Thoracic aorta (tissue), 2 donors: ENCODE measurements around the gene NFILZ. TPM values are rescaled to one million over a fixed set of nuclear protein-coding genes. Genes with fewer than 3 reads are reported as not detected.

Experiments used
- ATAC-seq: fragments of 150-250 bp; one replicate; pipeline ENCODE4 v1.8.0; 2017; ENCODE audit warnings: low read depth; ENCODE audit not compliant: insufficient number of reproducible peaks, low FRiP score
- DNase-seq: peaks from one replicate; pipeline ENCODE4 v3.0.0-alpha.2; 2020; ENCODE audit warnings: low spot score
- H3K27ac ChIP-seq, 2 donors: fragments of 200-600 bp; sonication (generic); 1 replicate in 1 of 2; 2 replicates in 1 of 2; pipeline ENCODE4 v1.5.1; 2016; ENCODE audit warnings: mild to moderate bottlenecking in 2 of 2, moderate library complexity in 2 of 2
- H3K27me3 ChIP-seq: fragments of 200-600 bp; sonication (generic); replicated peaks from 2 replicates; pipeline ENCODE4 v1.6.0; 2016; ENCODE audit warnings: mild to moderate bottlenecking; ENCODE audit not compliant: insufficient read depth
- H3K36me3 ChIP-seq: fragments of 200-600 bp; sonication (generic); one replicate; pipeline ENCODE4 v1.5.1; 2016
- H3K4me1 ChIP-seq, 2 donors: fragments of 200-600 bp; sonication (generic); 1 replicate in 1 of 2; 2 replicates in 1 of 2; pipeline versions ENCODE4 v1.5.1 to v1.6.0; 2016; ENCODE audit warnings: low read depth in 2 of 2, mild to moderate bottlenecking in 1 of 2; ENCODE audit not compliant: control insufficient read depth in 1 of 2
- H3K4me3 ChIP-seq: fragments of 200-600 bp; sonication (generic); 2 replicates; pipeline ENCODE4 v1.5.1; 2016; ENCODE audit warnings: mild to moderate bottlenecking
- H3K9me3 ChIP-seq: fragments of 200-600 bp; sonication (generic); 2 replicates; pipeline ENCODE4 v1.5.1; 2016
- total RNA-seq, 2 donors: library from RNA; depleted of rRNA; stranded (reverse); fragments of >200 nt; gene quantifications; one replicate each; pipeline versions ENCODE4 v1.1.0 to v1.2.3, GENCODE V29; 2016
- TF ChIP-seq, protein P1 (sequence below): fragments of 200-600 bp; sonication (generic); IDR thresholded peaks from one replicate; pipeline ENCODE4 v1.5.1; 2019; ENCODE audit warnings: antibody characterized with exemption

The NFILZ gene
- total RNA-seq, 2 donors from 2014 or later, result not detected

DNA sequence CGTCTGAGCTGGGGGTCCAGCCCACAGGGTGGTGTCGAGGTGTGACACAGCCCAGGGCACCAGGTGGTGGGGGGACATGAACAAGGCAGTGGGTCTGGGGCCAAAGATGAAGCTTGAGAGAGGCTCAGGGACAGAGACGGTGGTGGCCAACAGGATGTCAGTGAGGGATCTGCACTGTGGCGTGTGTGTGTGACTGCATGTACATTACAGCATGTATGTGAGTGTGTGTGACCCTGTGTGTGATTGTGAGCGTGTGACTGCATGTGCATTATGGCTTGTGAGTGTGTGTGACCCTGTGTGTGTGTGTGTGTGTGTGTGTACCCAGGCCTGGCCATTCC is 21.5 kb upstream of the NFILZ start:
- H3K4me1 ChIP-seq, result peaks cover 22 to 43% of the 10 kb centered on the region in 2 donors
- no peaks in the 10 kb centered on the region for H3K9me3 ChIP-seq
- peak overlapping the region; percentile 84 for H3K4me3 ChIP-seq
- DNase-seq (no peak), ATAC-seq (no peak)
- H3K27me3 ChIP-seq, result no peaks in the 10 kb centered on the region
- peak overlapping the region; percentile 71 to 90 for H3K27ac ChIP-seq
- TF ChIP-seq, protein P1, sequence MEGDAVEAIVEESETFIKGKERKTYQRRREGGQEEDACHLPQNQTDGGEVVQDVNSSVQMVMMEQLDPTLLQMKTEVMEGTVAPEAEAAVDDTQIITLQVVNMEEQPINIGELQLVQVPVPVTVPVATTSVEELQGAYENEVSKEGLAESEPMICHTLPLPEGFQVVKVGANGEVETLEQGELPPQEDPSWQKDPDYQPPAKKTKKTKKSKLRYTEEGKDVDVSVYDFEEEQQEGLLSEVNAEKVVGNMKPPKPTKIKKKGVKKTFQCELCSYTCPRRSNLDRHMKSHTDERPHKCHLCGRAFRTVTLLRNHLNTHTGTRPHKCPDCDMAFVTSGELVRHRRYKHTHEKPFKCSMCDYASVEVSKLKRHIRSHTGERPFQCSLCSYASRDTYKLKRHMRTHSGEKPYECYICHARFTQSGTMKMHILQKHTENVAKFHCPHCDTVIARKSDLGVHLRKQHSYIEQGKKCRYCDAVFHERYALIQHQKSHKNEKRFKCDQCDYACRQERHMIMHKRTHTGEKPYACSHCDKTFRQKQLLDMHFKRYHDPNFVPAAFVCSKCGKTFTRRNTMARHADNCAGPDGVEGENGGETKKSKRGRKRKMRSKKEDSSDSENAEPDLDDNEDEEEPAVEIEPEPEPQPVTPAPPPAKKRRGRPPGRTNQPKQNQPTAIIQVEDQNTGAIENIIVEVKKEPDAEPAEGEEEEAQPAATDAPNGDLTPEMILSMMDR, result no peak
- H3K36me3 ChIP-seq, result peaks cover 12% of the 10 kb centered on the region

DNA sequence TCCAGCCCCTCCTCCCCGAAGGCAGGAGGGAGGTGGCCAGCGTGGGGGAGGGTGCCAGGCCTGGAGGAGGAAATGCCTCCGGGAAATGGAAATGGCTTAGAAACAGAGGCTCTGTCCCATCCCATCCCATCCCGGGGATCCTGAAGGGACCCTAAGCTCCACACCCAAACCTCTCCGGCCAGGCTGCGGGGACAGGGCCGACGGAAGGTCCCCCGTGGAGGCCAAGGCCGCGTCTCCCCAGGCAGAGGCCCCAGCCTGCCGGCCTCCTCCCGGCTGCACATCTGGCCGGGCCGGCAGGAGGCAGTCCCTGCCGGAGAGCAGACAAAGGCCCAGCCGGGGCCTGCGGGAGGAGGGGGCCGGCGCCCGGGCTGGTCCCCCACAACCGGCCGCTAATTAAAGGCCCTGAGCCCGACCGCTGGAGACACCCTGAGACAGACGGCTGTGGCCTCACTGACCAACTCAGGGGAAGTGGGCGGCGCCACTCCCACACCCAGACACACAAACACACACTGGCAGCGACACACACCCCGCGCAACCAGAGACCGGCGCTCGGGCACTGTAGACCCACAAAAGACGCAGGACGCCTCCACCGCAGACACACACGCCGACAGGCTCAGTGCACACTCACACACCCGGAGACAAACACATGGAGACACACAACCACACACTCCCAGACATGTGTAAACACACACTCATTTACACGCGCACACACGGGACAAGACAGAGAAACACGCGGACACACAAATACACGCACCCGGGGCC is 21.0 kb upstream of the NFILZ start:
- no peaks in the 10 kb centered on the region for H3K9me3 ChIP-seq
- H3K27ac ChIP-seq, result peak overlapping the region; percentile 71 to 90
- peak overlapping the region; percentile 84 for H3K4me3 ChIP-seq
- ATAC-seq, result peak; percentile 41
- peaks cover 22 to 43% of the 10 kb centered on the region in 2 donors for H3K4me1 ChIP-seq
- TF ChIP-seq, protein P1, result peak; percentile 38
- peak; percentile 51 for DNase-seq
- H3K27me3 ChIP-seq, result no peaks in the 10 kb centered on the region
- peaks cover 11% of the 10 kb centered on the region for H3K36me3 ChIP-seq

DNA sequence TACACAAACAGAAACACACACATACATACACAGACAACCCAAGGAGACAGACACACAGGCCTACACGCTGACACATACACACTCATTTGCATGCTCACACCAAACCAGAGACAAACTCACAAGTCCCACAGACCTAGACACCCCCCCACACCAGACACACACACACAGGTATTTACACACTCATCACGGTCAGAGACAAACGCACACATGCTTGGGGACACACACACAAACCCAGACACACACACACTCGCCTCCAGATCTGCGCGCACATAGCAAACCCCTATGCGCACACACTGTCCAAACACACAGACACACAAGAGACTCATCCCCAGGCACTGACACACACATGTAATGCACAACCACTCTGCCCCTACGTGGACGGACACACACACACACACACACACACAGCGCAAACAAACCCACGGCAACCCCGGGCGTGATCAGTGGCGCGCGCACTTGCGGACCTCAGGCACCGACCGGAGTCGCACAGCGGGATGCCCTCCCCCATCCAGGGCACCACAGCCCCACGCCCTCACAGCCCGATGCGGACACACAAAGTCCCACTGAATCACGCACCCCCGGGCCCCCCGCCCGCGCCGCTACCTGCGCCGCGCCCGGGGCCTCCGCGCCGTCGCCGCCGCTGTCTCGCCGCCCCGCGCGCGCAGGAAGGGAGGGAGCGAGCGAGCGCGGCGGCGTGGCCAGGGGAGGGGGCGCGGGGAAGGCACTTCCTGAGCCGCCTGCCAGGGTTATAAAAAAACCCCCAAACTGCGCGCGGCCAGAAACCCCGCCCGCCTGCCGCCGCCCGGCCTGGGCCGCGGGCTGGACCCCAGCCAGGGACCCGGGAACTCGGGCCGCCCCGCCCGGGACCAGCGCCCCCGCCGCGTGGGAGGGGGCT is 20.1 kb upstream of the NFILZ start, which contains the start of gene ADAMTS10:
ADAMTS10 (minus strand) TSS at position 675 of the 895 bp plus-strand sequence. CDS start 5,005 bp downstream, outside the sequence.
- H3K27me3 ChIP-seq, result no peaks in the 10 kb centered on the region
- peak within 1 kb of the TSS; percentile 71 to 90 for H3K27ac ChIP-seq
- TF ChIP-seq, protein P1, result no peak
- peaks cover 22 to 47% of the 10 kb centered on the region in 2 donors for H3K4me1 ChIP-seq
- DNase-seq (no peak), ATAC-seq (peak; percentile 1)
- no peaks in the 10 kb centered on the region for H3K9me3 ChIP-seq
- H3K4me3 ChIP-seq, result peak within 1 kb of the TSS; percentile 84
- H3K36me3 ChIP-seq, result peaks cover 6% of the 10 kb centered on the region

DNA sequence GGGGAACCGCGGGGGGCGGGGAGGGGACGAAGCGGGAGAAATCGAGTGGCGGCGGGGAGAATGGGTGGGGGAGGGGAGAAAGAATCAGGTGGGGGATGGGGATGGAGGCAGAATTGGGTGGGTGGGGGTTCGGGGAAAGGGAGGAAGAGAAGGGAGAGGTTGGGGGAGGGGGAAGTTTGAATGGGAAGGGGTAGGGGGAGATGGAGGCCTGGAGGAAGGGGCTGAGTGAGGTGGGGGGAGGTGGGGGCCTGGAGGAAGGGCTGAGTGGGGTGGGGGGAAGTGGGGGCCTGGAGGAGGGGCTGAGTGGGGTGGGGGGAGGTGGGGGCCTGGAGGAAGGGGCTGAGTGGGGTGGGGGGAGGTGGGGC is 19.5 kb upstream of the NFILZ start:
- DNase-seq (no peak), ATAC-seq (no peak)
- Histone ChIP-seq H3K27me3 (no peaks in the 10 kb centered on the region), H3K9me3 (no peaks in the 10 kb centered on the region), H3K4me1 (peaks cover 22 to 52% of the 10 kb centered on the region in 2 donors), H3K27ac (peak overlapping the region; percentile 71 to 90), H3K4me3 (peak overlapping the region; percentile 84), H3K36me3 (no peaks in the 10 kb centered on the region)
- TF ChIP-seq, protein P1, result no peak

DNA sequence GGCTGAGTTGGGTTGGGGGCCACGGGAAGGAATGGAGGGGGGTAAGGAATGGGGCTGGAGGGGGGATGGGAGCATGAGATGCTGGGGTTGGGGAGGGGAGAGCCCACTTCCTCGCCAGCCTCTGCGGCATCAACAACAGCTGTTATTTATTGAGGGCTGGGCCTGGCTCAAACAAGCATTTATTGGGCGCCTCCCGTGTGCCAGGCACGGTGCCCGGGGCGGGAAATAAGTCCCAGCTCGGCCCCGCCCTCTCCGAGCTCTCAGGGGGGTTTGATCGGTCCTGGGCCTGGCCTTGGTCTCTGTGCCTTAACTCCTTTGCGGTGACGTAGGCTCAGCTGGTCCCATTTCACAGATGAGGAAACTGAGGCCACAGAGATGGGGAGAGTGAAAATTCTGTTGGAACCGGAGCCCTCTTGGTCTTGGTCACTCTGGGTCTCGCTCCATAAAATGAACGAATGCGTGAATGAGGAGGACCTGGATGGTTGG is 19.0 kb upstream of the NFILZ start:
- Histone ChIP-seq H3K36me3 (no peaks in the 10 kb centered on the region), H3K4me3 (no peak overlapping the region), H3K27ac (peak overlapping the region; percentile 65 to 76), H3K4me1 (peaks cover 22 to 47% of the 10 kb centered on the region in 2 donors), H3K9me3 (no peaks in the 10 kb centered on the region), H3K27me3 (no peaks in the 10 kb centered on the region)
- no peak for DNase-seq
- TF ChIP-seq, protein P1, result no peak
- no peak for ATAC-seq
